HepG2 (cell line): Measurements from ENCODE around the gene SLC2A5. TPM values are rescaled to one million over a fixed set of nuclear protein-coding genes. Genes with fewer than 3 reads are reported as not detected.

Source experiments
- ERF ChIP-seq: IDR thresholded peaks from 2 replicates; pipeline ENCODE4 v1.6.1; 2018; ENCODE audit warnings: missing biosample characterization, missing genetic modification reagents
- FOSL1 ChIP-seq: sonication (generic); formaldehyde crosslinking; IDR thresholded peaks from 2 replicates; pipeline ENCODE4 v1.9.0; 2021; ENCODE audit warnings: missing genetic modification reagents, borderline replicate concordance
- MAX ChIP-seq: IDR thresholded peaks from 2 replicates; pipeline ENCODE4 v1.6.1; 2012; ENCODE audit warnings: inconsistent platforms
- MTERF4 ChIP-seq: sonication (generic); formaldehyde crosslinking; IDR thresholded peaks from 2 replicates; pipeline ENCODE4 v1.8.0; 2023; ENCODE audit warnings: mild to moderate bottlenecking, missing genetic modification reagents
- RBM22 ChIP-seq: fragments of 200-400 bp; formaldehyde crosslinking; optimal IDR thresholded peaks from 2 replicates; pipeline ENCODE3; 2017; ENCODE audit warnings: mild to moderate bottlenecking, low read length, moderate library complexity
- RFX5 ChIP-seq: IDR thresholded peaks from 2 replicates; pipeline ENCODE4 v1.6.1; 2011; ENCODE audit warnings: low read depth, low read length, improper control_type of control experiment
- SCMH1 ChIP-seq: sonication (generic); formaldehyde crosslinking; IDR thresholded peaks from 2 replicates; pipeline ENCODE4 v1.9.0; 2021; ENCODE audit warnings: missing genetic modification reagents, mild to moderate bottlenecking, borderline replicate concordance
- SKIL ChIP-seq: sonication (generic); formaldehyde crosslinking; IDR thresholded peaks from 2 replicates; pipeline ENCODE4 v1.8.0; 2022; ENCODE audit warnings: missing genetic modification reagents, mild to moderate bottlenecking, moderate library complexity, borderline replicate concordance
- TCF7L2 ChIP-seq: IDR thresholded peaks from 2 replicates; pipeline ENCODE4 v1.6.1; 2011; ENCODE audit warnings: mild to moderate bottlenecking, low read depth, low read length, moderate library complexity
- WIZ ChIP-seq: sonication (generic); formaldehyde crosslinking; IDR thresholded peaks from 2 replicates; pipeline ENCODE4 v1.5.1; 2020; ENCODE audit warnings: mild to moderate bottlenecking, missing genetic modification reagents
- ZMYM2 ChIP-seq: sonication (generic); formaldehyde crosslinking; IDR thresholded peaks from 2 replicates; pipeline ENCODE4 v1.8.0; 2022; ENCODE audit warnings: mild to moderate bottlenecking, missing genetic modification reagents
- ZNF207 ChIP-seq: fragments of 450-650 bp; IDR thresholded peaks from 2 replicates; pipeline ENCODE4 v1.6.1; 2016; ENCODE audit warnings: antibody characterized with exemption, borderline replicate concordance
- ZNF672 ChIP-seq: sonication (generic); formaldehyde crosslinking; IDR thresholded peaks from 2 replicates; pipeline ENCODE4 v1.8.1; 2022; ENCODE audit warnings: missing genetic modification reagents
- ZNF780A ChIP-seq: sonication (generic); formaldehyde crosslinking; IDR thresholded peaks from 2 replicates; pipeline ENCODE4 v1.8.0; 2022; ENCODE audit warnings: mild to moderate bottlenecking, missing genetic modification reagents, moderate library complexity
- ZSCAN12 ChIP-seq: sonication (generic); formaldehyde crosslinking; IDR thresholded peaks from 2 replicates; pipeline ENCODE4 v1.9.0; 2021; ENCODE audit warnings: mild to moderate bottlenecking, missing genetic modification reagents
- polyA plus RNA-seq, 8 experiments: library from polyadenylated mRNA; depleted of rRNA in 3 of 8; stranded (reverse) in 7 of 8; unstranded in 1 of 8; fragments of >200 nt; fragmentation: Illumina TruSeq in 4 of 8; extraction: Trizol in 4 of 8; gene quantifications; 2 replicates each; pipeline versions ENCODE4 v1.2.1 to v1.2.3, GENCODE V29; 2011 to 2016; ENCODE audit warnings: low read depth in 4 of 8, missing spikeins in 1 of 8, mixed read lengths in 1 of 8; ENCODE audit not compliant: insufficient read depth in 1 of 8
- total RNA-seq, 5 experiments: library from RNA; depleted of rRNA; stranded (reverse); fragments of >200 nt; fragmentation: Illumina TruSeq; extraction: Trizol; gene quantifications; 2 replicates each; pipeline ENCODE4 v1.2.3, GENCODE V29; 2016; ENCODE audit warnings: low read depth in 1 of 5
- TF ChIP-seq, protein P1 (sequence below): sonication (generic); formaldehyde crosslinking; IDR thresholded peaks from 2 replicates; pipeline ENCODE4 v1.9.0; 2021; ENCODE audit warnings: missing genetic modification reagents, borderline replicate concordance
- TF ChIP-seq, protein P2 (sequence below): sonication (generic); formaldehyde crosslinking; IDR thresholded peaks from 2 replicates; pipeline ENCODE4 v1.4.0; 2020; ENCODE audit warnings: missing genetic modification reagents, mild to moderate bottlenecking, borderline replicate concordance
- TF ChIP-seq, protein P3 (sequence below): sonication (generic); formaldehyde crosslinking; IDR thresholded peaks from 2 replicates; pipeline ENCODE4 v1.4.0; 2020; ENCODE audit warnings: missing genetic modification reagents, borderline replicate concordance

The SLC2A5 gene
- total and polyA plus RNA-seq, 2 of the 13 experiments (the other 11 are each of a cell fraction or from before 2014, with no cell fraction given): 0.04 to 0.54 TPM

GRCh38 chr1:9066945-9067807 lies 2.3 kb downstream of the SLC2A5 start (continued):
- no peak for TF ChIP-seq TCF7L2
- TF ChIP-seq FOSL1: no peak
- 0 out of 2 replicates have a peak, but pooled peaks have one; percentile 37 for TF ChIP-seq ZMYM2 (CRISPR knock-in tag)
- no peak for TF ChIP-seq RBM22
- TF ChIP-seq MAX: peak; percentile 94
- no peak for TF ChIP-seq WIZ (CRISPR knock-in tag)
- no peak; the same call in 1 of the 2 replicates for TF ChIP-seq MTERF4 (CRISPR knock-in tag)
- no peak for TF ChIP-seq SCMH1
- TF ChIP-seq, protein P1, sequence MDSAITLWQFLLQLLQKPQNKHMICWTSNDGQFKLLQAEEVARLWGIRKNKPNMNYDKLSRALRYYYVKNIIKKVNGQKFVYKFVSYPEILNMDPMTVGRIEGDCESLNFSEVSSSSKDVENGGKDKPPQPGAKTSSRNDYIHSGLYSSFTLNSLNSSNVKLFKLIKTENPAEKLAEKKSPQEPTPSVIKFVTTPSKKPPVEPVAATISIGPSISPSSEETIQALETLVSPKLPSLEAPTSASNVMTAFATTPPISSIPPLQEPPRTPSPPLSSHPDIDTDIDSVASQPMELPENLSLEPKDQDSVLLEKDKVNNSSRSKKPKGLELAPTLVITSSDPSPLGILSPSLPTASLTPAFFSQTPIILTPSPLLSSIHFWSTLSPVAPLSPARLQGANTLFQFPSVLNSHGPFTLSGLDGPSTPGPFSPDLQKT (CRISPR knock-in tag): no peak
- no peak for TF ChIP-seq SKIL (CRISPR knock-in tag)
- no peak for TF ChIP-seq ZSCAN12 (CRISPR knock-in tag)
- TF ChIP-seq RFX5: no peak
- no peak for TF ChIP-seq ZNF780A (CRISPR knock-in tag)
- TF ChIP-seq, protein P2, sequence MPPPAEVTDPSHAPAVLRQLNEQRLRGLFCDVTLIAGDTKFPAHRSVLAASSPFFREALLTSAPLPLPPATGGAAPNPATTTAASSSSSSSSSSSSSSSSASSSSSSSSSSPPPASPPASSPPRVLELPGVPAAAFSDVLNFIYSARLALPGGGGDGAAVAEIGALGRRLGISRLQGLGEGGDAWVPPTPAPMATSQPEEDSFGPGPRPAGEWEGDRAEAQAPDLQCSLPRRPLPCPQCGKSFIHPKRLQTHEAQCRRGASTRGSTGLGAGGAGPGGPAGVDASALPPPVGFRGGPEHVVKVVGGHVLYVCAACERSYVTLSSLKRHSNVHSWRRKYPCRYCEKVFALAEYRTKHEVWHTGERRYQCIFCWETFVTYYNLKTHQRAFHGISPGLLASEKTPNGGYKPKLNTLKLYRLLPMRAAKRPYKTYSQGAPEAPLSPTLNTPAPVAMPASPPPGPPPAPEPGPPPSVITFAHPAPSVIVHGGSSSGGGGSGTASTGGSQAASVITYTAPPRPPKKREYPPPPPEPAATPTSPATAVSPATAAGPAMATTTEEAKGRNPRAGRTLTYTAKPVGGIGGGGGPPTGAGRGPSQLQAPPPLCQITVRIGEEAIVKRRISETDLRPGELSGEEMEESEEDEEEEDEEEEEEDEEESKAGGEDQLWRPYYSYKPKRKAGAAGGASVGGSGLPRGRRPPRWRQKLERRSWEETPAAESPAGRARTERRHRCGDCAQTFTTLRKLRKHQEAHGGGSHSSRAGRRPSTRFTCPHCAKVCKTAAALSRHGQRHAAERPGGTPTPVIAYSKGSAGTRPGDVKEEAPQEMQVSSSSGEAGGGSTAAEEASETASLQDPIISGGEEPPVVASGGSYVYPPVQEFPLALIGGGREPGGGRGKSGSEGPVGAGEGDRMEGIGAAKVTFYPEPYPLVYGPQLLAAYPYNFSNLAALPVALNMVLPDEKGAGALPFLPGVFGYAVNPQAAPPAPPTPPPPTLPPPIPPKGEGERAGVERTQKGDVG: no peak
- peak; percentile 89; the same call in 1 of the 2 replicates for TF ChIP-seq ERF (CRISPR knock-in tag)
- no peak for TF ChIP-seq ZNF672 (CRISPR knock-in tag)
- no peak for TF ChIP-seq ZNF207
- TF ChIP-seq, protein P3, sequence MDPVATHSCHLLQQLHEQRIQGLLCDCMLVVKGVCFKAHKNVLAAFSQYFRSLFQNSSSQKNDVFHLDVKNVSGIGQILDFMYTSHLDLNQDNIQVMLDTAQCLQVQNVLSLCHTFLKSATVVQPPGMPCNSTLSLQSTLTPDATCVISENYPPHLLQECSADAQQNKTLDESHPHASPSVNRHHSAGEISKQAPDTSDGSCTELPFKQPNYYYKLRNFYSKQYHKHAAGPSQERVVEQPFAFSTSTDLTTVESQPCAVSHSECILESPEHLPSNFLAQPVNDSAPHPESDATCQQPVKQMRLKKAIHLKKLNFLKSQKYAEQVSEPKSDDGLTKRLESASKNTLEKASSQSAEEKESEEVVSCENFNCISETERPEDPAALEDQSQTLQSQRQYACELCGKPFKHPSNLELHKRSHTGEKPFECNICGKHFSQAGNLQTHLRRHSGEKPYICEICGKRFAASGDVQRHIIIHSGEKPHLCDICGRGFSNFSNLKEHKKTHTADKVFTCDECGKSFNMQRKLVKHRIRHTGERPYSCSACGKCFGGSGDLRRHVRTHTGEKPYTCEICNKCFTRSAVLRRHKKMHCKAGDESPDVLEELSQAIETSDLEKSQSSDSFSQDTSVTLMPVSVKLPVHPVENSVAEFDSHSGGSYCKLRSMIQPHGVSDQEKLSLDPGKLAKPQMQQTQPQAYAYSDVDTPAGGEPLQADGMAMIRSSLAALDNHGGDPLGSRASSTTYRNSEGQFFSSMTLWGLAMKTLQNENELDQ (CRISPR knock-in tag): no peak
